Right ventricle myocardium inferior (tissue), 1 donor: ENCODE measurements around the gene OR10G6. TPM values are rescaled to one million over a fixed set of nuclear protein-coding genes. Genes with fewer than 3 reads are reported as not detected.
"Not testable (repeated sequence)": the region's sequence is repeated elsewhere in the genome, so short reads cannot be mapped to it uniquely, and the experiment has no call there.

Source experiments
- ATAC-seq: fragments of 200-7000 bp; cut with Tn5 transposase; one replicate; pipeline ENCODE4 v1.9.1; 2020; ENCODE audit warnings: mild to moderate bottlenecking, moderate library complexity
- DNase-seq: peaks from one replicate; pipeline ENCODE4 v3.0.0; 2021; ENCODE audit errors: missing footprints
- intact Hi-C: fragments of 100-400 bp; cut with DNase I; formaldehyde crosslinking; loops from one replicate; pipeline ENCODE4 v1.11.0; 2022
- long read RNA-seq: library from polyadenylated mRNA; unstranded; transcript quantifications from one replicate; pipeline ENCODE4 v2.0.0, GENCODE V29; 2021
- total RNA-seq: library from RNA; stranded (reverse); fragmentation: NEBNext Ultra II Directional; extraction: Animal tissue kit (Norgen Biotek cat#: 25700); gene quantifications from one replicate; pipeline ENCODE4 v1.2.1, GENCODE V29; 2021
- donor health status: DM: no; HTN: yes; CAD: no; lungs with severe emphysema.

Gene OR10G6, protein sequence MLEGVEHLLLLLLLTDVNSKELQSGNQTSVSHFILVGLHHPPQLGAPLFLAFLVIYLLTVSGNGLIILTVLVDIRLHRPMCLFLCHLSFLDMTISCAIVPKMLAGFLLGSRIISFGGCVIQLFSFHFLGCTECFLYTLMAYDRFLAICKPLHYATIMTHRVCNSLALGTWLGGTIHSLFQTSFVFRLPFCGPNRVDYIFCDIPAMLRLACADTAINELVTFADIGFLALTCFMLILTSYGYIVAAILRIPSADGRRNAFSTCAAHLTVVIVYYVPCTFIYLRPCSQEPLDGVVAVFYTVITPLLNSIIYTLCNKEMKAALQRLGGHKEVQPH
- not detected for total RNA-seq
- long read RNA-seq, result 0 reads

DNA sequence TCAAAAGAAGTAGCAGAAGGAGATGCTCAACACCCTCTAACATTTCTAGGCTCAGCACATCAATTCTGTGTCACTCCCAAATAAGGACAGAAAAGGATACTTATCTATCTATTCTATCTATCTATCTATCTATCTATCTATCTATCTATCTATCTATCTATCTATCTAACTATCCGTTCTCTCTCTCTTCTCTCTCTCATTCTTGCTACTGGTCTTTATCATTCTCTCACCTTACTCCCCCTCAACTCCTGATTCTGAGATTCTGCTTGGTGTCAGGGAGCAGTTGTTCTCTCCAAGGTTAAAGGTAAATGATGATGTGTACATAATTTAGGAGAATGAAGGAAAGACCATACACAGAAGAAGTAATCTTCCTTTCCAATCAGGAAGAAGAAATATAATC lies at the start of gene OR10G6:
TSS of gene OR10G6 (minus strand) at position 43 of the 400 bp plus-strand sequence. CDS start at position 43, 0 bp downstream.
- no peak for ATAC-seq
- DNase-seq, result no peak
- intact Hi-C loops, result no loop called here

DNA sequence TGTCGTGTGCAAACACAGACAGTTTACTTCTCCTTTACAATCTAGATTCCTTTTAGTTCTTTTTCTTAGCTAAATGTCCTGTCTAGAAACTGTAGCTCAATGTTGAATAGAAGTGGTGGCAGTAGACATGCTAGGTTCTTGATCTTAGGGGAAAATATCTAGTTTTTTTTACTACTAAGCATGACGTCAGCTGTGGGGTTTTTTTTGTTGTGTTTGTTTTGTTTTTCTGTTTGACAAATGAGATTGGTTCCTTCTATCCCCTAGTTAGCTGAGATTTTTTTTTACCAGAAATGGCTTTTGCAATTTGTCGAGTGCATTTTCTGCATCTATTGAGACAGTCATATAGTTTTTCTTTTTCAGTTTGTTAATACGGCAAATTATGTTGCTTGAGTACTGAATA lies 48.5 kb upstream of the OR10G6 start:
- ATAC-seq, result no peak
- DNase-seq, result no peak
- intact Hi-C loops, result no loop called here

DNA sequence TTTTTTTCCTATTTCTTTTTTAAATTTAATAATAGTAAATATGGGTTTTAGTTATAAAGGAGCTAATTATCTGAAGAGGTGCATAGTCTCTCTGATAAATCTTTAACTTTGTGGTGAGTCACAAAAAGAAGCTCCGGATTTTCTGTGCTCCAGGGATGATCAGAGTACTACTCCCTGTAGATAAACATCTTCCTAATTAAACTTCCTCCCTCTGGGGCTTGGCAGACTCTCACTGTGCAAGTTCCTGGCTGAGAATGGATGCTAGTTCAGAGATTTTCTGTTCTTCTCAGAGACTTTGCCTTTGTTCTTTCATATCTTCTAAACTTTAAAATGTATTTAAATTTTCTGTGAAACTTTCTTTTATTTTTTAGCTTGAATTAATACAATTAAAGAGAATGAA lies 46.3 kb upstream of the OR10G6 start, which contains the start of gene OR10G7:
TSS of gene OR10G7 (minus strand) at position 72 of the 400 bp plus-strand sequence. CDS start 2,324 bp downstream, outside the sequence.
- no peak for ATAC-seq
- DNase-seq, result no peak
- intact Hi-C loops, result no loop called here

DNA sequence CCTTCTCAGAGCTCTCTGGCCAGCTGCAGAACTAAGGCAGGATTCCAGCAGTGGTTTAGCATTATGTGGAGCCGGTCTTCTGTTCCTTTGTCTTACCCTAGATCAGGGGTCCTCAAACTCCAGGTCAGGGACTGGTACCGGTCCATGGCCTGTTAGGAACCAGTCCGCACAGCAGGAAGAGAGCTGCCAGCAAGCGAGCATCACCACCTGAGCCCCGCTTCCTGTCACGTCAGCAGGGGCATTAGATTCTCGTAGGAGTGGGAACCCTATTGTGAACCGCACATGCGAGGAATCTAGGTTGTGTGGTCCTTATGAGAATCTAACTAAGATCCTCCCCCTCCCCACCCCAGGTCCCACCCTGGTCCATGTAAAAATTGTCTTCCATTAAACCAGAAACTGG lies 44.6 kb upstream of the OR10G6 start:
- intact Hi-C loops, result no loop called here

DNA sequence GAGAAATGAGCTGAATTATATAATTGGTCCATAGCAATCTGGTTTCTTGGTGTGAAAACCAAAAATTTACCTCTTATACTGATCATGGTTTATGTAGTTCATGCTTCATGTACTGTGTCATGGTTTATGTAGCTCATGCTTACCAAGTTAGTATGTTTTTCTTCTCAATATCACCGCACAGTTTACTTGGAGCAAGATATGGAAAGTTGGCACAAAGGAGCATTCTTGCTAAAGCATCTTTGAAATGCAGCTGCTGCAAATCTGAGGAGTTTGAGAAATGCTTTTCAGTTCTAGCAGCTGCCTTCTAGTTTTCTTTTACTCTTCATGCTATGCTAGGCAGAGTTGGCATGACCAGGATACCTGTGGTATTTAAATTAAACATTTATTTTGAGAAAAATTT lies 41.7 kb upstream of the OR10G6 start:
- ATAC-seq (no peak), DNase-seq (no peak)
- intact Hi-C loops, result no loop called here

More for the DNA sequence above, 44.6 kb upstream of the OR10G6 start:
- ATAC-seq (no peak), DNase-seq (no peak)

DNA sequence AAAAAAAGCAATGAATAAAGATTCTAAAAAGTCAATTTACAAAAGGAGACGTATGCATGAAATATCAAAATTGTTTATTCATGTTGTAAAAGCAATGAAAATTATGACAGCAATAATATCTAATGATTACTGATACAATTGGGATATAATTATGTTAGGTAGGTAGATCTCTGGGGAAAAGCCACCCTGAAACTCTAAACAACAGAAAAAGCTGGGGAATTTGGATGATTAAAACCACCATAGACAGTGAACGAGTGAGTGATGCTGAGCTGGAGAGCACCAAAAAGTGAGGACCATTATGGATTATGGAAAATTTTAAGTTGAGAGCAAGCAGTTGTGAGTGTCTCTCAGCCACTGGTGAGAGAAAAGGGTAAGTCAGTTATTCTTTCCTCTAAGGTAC lies 31.5 kb upstream of the OR10G6 start, which contains the start of gene OR10G8:
TSS of gene OR10G8 (plus strand) at position 301 of the 400 bp plus-strand sequence. CDS start 2,825 bp downstream, outside the sequence.
- ATAC-seq, result no peak
- DNase-seq, result no peak
- intact Hi-C loops, result no loop called here

DNA sequence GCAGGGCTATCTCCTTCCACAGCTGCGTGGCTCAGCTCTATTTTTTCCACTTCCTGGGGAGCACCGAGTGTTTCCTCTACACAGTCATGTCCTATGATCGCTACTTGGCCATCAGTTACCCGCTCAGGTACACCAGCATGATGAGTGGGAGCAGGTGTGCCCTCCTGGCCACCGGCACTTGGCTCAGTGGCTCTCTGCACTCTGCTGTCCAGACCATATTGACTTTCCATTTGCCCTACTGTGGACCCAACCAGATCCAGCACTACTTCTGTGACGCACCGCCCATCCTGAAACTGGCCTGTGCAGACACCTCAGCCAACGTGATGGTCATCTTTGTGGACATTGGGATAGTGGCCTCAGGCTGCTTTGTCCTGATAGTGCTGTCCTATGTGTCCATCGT lies 20.9 kb upstream of the OR10G6 start:
- ATAC-seq, intact Hi-C loops, DNase-seq: not testable (repeated sequence)

DNA sequence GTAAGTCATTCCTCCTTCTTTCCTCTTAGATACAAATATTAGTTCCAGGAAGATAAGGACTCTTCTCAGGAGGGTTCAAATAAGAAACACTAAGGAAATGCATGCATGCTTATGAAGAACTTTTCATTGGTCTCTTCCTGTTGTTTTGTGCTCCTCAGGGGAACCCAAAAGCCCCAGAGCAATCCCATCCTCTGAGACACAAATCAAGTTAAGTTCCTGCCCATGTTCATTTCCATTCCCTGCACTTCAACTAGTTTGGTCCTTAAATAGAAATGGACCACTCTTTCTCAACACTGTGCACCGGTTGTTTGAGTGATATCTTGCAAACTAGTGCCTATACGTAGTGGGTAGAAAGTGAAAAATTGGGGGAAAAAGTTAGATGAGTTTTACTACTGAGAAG lies 17.7 kb upstream of the OR10G6 start, which contains the start of gene OR10G4:
TSS of gene OR10G4 (plus strand) at position 301 of the 400 bp plus-strand sequence. CDS start 2,578 bp downstream, outside the sequence.
- DNase-seq (no peak), ATAC-seq (no peak)
- intact Hi-C loops, result no loop called here

DNA sequence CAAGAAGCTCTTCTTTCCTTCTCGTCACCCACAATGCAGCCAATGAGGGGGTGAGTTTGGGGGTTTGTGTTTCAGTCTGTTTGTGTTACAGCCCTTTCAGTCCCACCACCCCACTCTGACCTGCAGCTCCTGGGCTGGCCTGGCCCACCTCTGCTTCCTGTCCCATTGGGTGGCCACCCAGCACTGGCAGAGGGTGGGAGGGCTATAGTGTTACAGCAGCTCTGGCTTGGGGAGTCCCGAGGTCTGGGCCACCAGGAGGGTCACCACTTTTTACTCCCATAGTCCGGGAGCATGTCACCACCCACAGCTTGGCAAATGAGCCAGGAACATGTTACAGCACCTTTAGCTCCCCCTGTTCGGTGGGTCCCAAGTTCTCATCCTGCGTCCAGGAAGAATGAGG lies 15.7 kb downstream of the OR10G6 start:
- no peak for ATAC-seq
- intact Hi-C loops, result no loop called here

DNA sequence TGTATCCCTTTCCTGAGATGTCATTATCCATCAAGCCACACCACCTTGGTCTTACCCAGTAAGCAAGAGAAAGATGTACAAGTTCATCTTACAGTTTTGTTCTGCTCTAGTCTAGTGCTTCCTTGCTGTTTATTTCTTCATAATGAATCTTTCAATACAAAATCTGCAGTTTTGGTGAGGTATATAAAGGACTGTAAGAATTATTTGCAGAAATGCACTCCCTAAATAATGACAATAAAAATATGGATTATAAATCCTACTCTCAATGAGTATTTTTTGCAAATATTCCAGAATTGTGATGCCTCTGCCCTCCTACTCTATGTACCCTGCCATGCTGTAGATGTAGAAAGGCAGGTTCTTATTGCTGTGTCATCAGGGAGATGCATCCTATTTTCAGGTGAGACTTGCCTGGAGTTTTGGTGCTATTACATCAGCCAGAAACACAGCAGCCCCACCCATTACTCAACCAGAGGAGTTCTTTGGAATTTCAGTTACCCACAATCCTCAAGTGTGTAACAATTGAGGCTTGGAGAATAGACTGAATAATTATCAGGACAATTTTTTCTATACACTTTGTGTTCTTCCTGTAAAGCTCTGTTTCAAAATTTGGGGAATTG lies 17.1 kb downstream of the OR10G6 start, which contains the start of gene OR10S1:
TSS of gene OR10S1 (minus strand) at position 51 of the 617 bp plus-strand sequence. CDS start 117 bp downstream, outside the sequence.
- ATAC-seq, result no peak
- intact Hi-C loops, result no loop called here
- DNase-seq, result no peak

More for the DNA sequence above, 15.7 kb downstream of the OR10G6 start:
- no peak for DNase-seq

DNA sequence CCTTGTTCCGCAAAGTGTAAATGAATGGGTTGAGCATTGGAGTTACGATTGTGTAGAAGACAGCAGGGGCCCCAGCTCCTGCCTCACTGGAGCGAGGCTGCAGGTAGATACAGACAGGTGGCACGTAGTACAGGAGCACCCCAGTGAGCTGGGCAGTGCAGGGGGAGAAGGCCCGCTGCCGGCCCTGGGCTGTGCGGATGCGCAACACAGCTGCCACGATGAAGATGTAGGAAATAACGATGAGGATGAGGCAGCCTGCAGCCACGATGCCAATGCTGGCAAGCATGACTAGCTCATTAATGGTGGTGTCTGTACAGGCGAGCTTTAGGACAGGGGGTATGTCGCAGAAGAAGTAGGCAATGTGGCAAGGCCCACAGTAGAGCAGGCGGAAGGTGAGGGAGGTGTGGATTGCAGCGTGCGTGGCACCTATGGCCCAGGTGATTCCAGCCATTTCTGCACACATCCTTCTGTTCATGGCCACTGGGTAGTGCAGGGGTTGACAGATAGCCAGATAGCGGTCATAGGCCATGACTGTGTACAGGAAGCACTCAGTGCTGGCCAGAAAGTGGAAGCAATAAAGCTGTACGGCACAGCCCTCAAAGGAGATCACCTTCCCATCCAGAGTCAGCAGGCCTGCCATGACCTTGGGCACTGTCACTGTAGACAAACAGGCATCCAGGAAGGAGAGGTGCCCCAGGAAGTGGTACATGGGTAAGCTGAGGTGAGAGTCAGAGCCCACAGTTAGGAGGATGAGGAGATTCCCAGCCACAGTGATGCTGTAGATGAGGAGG lies 18.0 kb downstream of the OR10G6 start:
- DNase-seq (no peak), ATAC-seq (no peak)
- intact Hi-C loops, result no loop called here

DNA sequence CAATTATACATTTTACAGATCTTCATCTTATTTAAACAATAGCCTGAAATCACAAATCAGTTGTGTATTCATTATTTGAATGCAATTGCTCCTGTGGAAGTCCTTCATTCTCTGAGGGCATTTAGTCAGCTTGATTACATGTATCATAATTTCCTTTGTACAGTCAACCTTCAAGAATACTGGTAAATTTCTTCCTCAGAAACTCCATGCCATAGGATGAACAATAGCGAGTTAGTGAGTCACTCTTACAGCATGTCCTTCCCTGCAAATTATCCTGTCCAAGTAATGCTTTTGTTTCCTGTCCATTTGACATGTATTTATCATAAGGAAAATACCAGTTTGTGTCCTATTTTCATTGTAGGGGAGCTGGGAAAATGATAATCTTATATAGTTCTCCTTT lies 21.1 kb downstream of the OR10G6 start:
- intact Hi-C loops, result no loop called here
- ATAC-seq, result no peak
- DNase-seq, result no peak

DNA sequence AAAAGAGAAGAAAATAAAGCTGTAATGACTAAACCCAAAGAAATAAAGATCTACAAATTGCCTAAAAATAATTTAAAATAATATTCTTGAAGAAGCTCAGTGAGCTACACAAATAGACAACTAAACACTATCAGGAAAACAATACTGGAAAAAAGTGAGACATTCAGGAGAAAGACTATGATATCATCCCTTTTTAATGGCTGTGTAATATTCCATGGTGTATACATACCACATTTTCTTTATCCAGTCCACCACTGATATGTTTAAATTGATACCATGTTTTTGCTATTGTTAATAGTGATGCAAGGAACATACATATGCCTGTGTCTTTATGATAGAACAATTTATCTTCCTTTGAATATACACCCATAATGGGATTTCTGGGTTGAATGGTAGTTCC lies 38.2 kb downstream of the OR10G6 start:
- ATAC-seq (no peak), DNase-seq (no peak)
- intact Hi-C loops, result no loop called here

DNA sequence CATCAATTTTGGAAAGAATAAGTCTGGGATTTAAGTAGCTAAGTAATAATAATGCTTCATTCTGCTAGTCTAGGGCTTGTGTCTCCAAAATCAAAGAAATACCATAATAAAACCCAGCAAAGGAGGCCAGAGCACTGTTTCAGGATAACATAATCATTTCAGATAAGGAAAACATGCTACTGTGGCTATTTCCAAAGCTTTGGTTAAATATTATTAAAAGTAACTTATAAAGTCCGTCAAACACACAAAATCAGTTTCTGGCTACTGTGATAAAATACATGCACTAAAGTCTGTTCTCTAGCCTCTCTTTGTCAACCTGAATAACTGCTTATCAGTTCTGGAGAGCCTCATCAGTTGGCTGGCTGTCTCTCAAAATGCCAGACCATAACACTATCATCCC lies 49.8 kb downstream of the OR10G6 start:
- ATAC-seq (no peak), DNase-seq (no peak)
- intact Hi-C loops, result no loop called here

Other genes with a start within 250 kb of the OR10G6 start
- not detected for gene OR6X1, start 240.6 kb downstream of the OR10G6 start, total RNA-seq
- gene OR6M1, start 188.8 kb downstream of the OR10G6 start, total RNA-seq, result not detected
- gene TMEM225, start 109.5 kb downstream of the OR10G6 start, total RNA-seq, result not detected
- not detected for gene OR8D4, start 93.0 kb downstream of the OR10G6 start, total RNA-seq
- gene OR4D5, start 55.5 kb downstream of the OR10G6 start, total RNA-seq, result not detected
- not detected for gene OR6T1, start 51.3 kb downstream of the OR10G6 start, total RNA-seq
- gene OR10S1, start 17.4 kb downstream of the OR10G6 start, total RNA-seq, result not detected
- not detected for gene OR10G4, start 17.8 kb upstream of the OR10G6 start, total RNA-seq
- gene OR10G9, start 27.9 kb upstream of the OR10G6 start, total RNA-seq, result not detected
- not detected for gene OR10G8, start 31.6 kb upstream of the OR10G6 start, total RNA-seq
- gene OR10G7, start 46.2 kb upstream of the OR10G6 start, total RNA-seq, result not detected
- gene VWA5A, start 120.3 kb upstream of the OR10G6 start, total RNA-seq, result 4.2 TPM
- not detected for gene OR10D3, start 188.2 kb upstream of the OR10G6 start, total RNA-seq
- not detected for gene OR8G1, start 245.9 kb upstream of the OR10G6 start, total RNA-seq